Mammary epithelial cell (primary cell): ENCODE data around the gene RPH3AL.

ENCODE experiments used
- EZH2 ChIP-seq: IDR thresholded peaks from 2 replicates; pipeline ENCODE4 v1.6.1; 2012; ENCODE audit warnings: low read length, inconsistent platforms, borderline replicate concordance
- TF ChIP-seq, protein P1 (sequence below), 2 donors: IDR thresholded peaks in 1 of 2; conservative IDR thresholded peaks in 1 of 2; 2 replicates each; pipeline ENCODE4 v1.5.1; 2011 to 2012; ENCODE audit warnings: inconsistent platforms in 2 of 2, low read length in 2 of 2, mild to moderate bottlenecking in 2 of 2, control low read depth in 1 of 2, low read depth in 1 of 2; ENCODE audit not compliant: insufficient read depth in 1 of 2; ENCODE audit errors: extremely low read depth in 1 of 2

DNA sequence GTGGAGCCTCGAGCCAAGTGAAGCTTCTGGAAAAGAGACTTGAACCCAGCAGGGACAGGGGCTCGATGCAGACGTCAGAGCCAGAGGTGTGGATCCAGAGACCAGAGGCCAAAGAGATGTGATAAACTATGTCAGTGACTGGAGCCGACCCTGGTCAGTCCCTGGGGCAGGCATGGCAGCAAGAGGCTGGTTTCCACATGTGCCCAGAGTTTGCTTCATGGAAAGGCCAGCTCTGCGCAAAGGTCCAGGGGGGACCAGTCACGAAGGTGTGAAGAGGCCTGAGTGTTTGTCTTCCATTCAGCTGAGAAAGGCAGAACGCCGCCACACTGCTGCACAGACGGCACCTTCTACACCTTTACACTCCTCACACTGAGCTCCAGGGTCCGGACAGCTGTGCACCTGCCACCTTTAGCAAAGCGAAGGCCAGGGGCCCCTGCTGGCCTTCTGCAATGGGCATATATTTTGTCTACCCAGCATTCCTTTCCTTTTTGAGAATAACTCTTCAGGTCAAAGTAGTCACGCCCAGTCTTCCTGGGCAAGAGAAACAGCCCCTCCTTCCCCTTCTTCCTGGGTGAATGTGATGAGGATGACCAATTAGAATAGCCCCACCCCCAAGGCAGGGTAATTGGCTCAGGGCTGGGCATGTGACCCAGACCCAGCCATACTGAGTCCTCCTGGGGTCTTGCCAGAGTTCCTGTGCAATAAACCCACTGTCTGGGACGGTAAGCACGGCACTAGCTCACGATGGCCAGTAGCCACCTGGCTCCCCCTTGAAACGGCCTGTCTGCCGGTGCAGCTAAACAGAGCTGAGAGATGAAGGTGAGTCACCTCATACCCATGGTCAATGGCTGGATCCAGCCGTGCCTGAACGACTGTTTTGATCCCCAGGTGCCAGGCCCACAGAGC, 2.3 kb upstream of the RPH3AL start:
- TF ChIP-seq, protein P1, sequence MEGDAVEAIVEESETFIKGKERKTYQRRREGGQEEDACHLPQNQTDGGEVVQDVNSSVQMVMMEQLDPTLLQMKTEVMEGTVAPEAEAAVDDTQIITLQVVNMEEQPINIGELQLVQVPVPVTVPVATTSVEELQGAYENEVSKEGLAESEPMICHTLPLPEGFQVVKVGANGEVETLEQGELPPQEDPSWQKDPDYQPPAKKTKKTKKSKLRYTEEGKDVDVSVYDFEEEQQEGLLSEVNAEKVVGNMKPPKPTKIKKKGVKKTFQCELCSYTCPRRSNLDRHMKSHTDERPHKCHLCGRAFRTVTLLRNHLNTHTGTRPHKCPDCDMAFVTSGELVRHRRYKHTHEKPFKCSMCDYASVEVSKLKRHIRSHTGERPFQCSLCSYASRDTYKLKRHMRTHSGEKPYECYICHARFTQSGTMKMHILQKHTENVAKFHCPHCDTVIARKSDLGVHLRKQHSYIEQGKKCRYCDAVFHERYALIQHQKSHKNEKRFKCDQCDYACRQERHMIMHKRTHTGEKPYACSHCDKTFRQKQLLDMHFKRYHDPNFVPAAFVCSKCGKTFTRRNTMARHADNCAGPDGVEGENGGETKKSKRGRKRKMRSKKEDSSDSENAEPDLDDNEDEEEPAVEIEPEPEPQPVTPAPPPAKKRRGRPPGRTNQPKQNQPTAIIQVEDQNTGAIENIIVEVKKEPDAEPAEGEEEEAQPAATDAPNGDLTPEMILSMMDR (conservative IDR thresholded peaks at IDR 0.05 in 1 of 2, IDR thresholded peaks at IDR 0.05 in 1 of 2; ENCODE audit: extremely low read depth in 1 of 2, insufficient read depth in 1 of 2, low read depth in 1 of 2, low read length in 2 of 2) = no peak
- TF ChIP-seq EZH2 = no peak
